Fibroblast of pulmonary artery (primary cell): Measurements from ENCODE around the gene CTTN.

Experiments
- DNase-seq: peaks from one replicate; pipeline ENCODE4 v3.0.0-alpha.2; 2010; ENCODE audit warnings: low read depth
- H3K4me3 ChIP-seq: replicated peaks from 2 replicates; pipeline ENCODE4 v1.5.1; 2011; ENCODE audit warnings: low read depth, mild to moderate bottlenecking, control low read depth, low read length, moderate library complexity
- TF ChIP-seq, protein P1 (sequence below): IDR thresholded peaks from 2 replicates; pipeline ENCODE4 v1.5.1; 2011; ENCODE audit warnings: mild to moderate bottlenecking, control low read depth, low read length, inconsistent platforms; ENCODE audit errors: missing control alignments

CTTN gene

DNA sequence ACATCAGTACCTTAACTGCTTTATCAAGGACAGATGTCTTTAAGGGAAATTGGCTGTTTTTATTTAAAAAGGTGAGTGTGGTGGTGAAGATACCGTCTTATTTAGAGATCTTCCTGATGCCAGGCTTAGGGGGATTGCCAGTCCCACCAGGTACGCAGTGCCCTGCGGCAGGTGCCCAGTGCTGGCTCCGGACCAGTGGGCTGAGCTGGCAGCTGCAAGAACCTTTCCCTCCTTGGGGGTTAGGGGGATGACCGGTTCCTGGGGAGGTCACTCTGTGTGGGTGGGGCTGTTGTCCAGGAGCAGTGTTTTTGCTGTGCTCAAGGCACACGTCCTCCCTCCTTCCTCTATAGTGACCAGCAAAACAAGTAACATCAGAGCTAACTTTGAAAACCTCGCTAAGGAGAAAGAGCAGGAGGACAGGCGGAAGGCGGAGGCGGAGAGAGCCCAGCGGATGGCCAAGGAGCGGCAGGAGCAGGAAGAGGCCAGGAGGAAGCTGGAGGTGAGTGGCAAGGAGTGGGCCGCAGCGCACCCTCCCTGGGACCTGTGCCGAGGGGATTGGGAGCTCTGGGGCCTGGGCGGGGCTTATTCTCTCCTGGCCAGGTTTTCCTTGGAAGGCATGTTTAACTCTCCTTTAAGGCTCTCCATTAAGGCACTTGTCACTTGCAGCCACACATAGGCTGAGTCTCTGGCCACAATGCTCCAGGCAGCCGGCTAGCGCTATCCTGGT lies 30.5 kb downstream of the CTTN start:
- no peak overlapping the region for H3K4me3 ChIP-seq
- TF ChIP-seq, protein P1, sequence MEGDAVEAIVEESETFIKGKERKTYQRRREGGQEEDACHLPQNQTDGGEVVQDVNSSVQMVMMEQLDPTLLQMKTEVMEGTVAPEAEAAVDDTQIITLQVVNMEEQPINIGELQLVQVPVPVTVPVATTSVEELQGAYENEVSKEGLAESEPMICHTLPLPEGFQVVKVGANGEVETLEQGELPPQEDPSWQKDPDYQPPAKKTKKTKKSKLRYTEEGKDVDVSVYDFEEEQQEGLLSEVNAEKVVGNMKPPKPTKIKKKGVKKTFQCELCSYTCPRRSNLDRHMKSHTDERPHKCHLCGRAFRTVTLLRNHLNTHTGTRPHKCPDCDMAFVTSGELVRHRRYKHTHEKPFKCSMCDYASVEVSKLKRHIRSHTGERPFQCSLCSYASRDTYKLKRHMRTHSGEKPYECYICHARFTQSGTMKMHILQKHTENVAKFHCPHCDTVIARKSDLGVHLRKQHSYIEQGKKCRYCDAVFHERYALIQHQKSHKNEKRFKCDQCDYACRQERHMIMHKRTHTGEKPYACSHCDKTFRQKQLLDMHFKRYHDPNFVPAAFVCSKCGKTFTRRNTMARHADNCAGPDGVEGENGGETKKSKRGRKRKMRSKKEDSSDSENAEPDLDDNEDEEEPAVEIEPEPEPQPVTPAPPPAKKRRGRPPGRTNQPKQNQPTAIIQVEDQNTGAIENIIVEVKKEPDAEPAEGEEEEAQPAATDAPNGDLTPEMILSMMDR, result no peak
- no peak for DNase-seq

DNA sequence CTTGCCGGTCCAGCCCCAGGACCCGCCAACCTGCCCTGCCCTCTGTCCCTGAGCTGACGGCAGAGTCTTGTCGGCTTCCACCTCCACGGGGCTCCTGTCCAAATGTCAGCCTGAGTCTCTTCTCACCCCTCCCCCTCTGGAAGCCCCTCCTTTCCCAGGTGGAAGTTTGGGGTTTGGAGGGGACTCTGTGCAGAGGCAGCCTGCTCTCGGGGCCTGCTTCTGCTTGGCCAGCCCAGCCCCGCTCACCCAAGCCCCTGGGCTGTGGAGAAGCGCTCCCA lies 31.0 kb downstream of the CTTN start:
- TF ChIP-seq, protein P1, result no peak
- no peak for DNase-seq
- H3K4me3 ChIP-seq, result no peak overlapping the region

DNA sequence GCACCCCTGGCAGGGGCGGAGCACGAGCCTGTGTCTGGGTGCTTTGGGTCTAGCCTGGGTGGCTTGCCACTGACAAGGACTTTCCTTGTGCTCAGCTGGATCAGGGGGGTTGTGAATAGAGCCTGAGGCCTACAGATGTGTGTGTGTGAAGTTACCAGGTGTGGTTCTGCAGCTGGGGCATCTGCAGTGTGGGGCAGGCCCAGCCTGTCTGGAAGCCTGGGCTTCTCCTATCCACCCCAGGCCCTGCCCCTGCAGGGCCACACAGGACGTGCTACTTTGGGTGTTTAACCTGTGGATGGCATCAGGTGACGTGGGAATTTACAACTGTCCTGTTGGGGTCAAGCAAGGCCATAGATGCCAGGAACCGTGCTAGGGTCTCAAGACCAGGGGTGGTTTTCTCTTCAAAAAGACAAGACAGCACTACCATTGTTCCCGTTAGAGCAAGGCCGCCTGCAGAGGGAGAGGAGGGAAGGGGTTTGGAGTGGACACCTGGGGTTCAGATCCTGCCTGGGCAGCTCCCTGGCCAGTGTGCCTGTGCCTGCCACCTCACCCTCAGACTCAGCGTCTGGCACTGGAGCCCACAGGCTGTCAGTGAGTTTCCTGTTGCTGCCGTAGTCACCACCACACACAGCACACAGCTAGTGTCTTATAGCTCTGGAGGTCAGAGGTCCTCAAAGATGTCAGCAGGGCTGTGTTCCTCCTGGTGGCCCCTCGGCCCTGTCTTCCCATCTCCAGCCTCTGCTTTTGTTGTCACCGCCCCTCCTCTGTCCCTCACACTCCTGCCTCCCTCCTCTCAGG lies 31.6 kb downstream of the CTTN start:
- TF ChIP-seq, protein P1, result no peak
- no peak for DNase-seq
- H3K4me3 ChIP-seq, result no peak overlapping the region

DNA sequence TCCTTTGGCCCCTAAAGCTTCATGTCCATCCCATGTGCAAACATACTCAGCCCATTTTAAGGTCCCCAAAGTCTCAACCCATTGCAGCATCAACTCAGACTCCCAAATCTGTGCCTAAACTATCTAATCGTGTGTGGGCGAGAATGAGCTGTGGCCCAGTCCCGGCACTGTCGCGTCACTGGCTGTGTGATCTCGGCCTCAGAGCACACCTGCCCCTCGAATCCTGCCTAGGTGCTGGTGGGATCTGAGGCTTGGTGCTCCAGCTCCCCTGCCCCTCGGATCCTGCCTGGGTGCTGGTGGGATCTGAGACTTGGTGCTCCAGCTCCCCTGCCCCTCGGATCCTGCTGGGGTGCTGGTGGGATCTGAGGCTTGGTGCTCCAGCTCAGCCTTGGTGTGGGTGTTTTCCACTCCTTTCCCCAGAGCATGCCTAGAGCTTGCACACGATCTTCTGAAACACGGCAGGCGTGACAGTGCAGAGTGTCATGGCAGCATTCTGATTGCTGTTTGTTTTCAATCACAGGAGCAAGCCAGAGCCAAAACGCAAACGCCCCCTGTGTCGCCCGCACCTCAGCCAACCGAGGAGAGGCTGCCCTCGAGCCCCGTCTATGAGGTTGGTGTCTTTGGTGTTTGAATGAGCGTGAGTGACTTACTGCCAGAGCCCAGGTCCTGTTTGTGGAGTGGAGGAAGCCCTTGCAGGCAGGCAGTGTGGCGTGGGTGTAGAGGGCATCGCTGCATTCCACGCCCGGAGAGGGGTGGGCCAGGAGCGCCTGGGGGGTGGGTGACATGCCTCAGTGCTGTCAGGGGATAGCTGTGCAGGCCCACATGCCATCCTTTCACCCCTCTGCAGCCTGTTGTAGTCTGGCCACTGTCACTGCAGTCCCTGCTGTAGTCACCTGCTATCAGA lies 32.6 kb downstream of the CTTN start:
- TF ChIP-seq, protein P1, result no peak
- no peak overlapping the region for H3K4me3 ChIP-seq
- no peak for DNase-seq

DNA sequence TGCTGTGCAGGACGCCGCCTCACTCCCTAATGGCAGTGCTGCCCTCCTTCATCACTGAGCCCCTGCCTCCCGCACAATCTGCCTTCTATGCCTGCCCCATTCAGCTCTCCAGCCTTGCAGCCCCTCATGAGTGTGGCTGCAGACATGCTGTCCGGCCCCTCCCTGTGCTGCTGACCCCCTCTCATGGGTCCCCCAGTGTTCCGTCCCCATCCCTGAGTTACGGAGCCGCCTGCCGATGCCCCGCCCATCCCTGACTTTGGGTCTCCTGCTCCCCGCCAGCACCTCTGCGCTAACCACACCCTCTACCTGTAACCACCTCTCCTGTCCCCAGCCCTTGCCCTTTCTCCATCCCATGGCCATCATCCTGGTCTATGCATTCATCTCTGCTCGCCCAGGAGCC lies 33.3 kb downstream of the CTTN start:
- TF ChIP-seq, protein P1, result no peak
- no peak for DNase-seq
- no peak overlapping the region for H3K4me3 ChIP-seq

DNA sequence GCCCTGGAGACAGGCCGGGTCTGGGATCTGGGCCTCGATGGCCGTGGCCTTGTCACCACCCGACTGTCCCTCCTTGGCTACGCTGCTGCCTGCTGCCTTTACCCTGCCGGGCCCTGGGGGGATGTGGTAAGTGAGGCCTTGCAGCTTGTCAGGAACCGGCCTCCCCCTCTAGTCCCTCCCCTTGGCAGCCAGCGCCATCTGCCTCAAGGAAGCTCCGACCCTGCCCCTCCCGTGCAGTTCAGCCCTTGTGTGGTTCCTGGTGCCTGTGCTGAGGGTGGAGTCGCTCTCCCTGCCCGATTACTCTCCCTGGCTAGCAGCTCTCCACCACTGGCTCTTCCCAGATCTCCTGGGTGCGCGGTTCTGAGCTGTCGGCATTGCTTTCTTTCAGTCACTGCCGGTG lies 33.7 kb downstream of the CTTN start:
- H3K4me3 ChIP-seq, result no peak overlapping the region
- TF ChIP-seq, protein P1, result no peak
- no peak for DNase-seq
